ENCODE data around the gene ZNF474. TPM values are rescaled to one million over a fixed set of nuclear protein-coding genes. Genes with fewer than 3 reads are reported as not detected.

ZNF474 gene
- total RNA-seq, 1 donor = 0.09 TPM

DNA sequence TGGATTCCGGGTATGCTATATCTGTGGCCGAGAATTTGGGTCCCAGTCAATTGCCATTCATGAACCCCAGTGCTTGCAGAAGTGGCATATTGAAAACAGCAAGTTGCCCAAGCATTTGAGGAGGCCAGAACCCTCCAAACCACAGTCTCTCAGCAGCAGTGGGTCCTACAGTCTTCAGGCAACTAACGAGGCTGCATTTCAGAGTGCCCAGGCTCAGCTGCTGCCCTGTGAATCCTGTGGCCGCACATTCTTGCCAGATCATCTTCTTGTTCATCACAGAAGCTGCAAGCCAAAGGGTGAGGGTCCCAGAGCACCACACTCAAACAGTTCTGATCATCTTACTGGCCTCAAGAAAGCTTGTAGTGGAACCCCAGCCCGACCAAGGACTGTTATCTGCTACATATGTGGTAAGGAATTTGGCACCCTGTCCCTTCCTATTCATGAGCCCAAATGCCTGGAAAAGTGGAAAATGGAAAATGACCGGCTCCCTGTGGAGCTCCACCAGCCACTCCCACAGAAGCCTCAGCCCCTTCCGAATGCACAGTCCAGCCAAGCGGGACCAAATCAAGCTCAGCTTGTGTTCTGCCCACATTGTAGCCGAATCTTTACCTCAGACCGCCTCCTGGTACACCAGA, 23.0 kb downstream of the ZNF474 start:
- DNase-seq (ENCODE audit: low read depth) = peak; percentile 60
- no peak overlapping the region for H3K4me3 ChIP-seq (ENCODE audit: low read depth, low read length)
- TF ChIP-seq, protein P1, sequence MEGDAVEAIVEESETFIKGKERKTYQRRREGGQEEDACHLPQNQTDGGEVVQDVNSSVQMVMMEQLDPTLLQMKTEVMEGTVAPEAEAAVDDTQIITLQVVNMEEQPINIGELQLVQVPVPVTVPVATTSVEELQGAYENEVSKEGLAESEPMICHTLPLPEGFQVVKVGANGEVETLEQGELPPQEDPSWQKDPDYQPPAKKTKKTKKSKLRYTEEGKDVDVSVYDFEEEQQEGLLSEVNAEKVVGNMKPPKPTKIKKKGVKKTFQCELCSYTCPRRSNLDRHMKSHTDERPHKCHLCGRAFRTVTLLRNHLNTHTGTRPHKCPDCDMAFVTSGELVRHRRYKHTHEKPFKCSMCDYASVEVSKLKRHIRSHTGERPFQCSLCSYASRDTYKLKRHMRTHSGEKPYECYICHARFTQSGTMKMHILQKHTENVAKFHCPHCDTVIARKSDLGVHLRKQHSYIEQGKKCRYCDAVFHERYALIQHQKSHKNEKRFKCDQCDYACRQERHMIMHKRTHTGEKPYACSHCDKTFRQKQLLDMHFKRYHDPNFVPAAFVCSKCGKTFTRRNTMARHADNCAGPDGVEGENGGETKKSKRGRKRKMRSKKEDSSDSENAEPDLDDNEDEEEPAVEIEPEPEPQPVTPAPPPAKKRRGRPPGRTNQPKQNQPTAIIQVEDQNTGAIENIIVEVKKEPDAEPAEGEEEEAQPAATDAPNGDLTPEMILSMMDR (IDR thresholded peaks at IDR 0.05; ENCODE audit: insufficient read depth, low read length) = no peak

DNA sequence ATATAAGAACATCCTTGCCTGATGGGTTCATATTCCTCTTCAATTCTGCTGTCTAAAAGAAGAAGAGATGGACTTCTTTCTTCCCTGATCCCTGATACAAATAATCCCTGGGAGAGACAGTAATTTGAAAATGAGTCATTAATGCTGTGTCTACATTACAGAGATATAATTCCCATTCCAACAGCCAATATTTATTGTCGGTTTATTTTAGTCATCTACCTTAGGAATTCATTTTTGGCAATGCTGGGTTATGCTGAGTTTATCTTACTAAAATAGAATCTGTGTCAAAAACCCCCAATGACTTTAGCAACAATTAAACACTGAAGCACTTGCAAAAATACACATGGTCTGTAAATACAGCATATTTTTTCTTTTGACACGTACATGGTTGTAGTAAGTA, 23.9 kb downstream of the ZNF474 start:
- H3K4me3 ChIP-seq (ENCODE audit: low read depth, low read length) = no peak overlapping the region

GRCh38 chr5:122153774-122154173, 24.4 kb downstream of the ZNF474 start:
- no peak for DNase-seq (ENCODE audit: low read depth)
- H3K4me3 ChIP-seq (ENCODE audit: low read depth, low read length) = no peak overlapping the region
- TF ChIP-seq, protein P1 (IDR thresholded peaks at IDR 0.05; ENCODE audit: insufficient read depth, low read length) = no peak

More for the DNA sequence above, 23.9 kb downstream of the ZNF474 start:
- peak; percentile 89 for DNase-seq (ENCODE audit: low read depth)
- TF ChIP-seq, protein P1 (IDR thresholded peaks at IDR 0.05; ENCODE audit: insufficient read depth, low read length) = no peak

GRCh38 chr5:122154491-122154890, 25.1 kb downstream of the ZNF474 start:
- H3K4me3 ChIP-seq (ENCODE audit: low read depth, low read length) = no peak overlapping the region
- TF ChIP-seq, protein P1 (IDR thresholded peaks at IDR 0.05; ENCODE audit: insufficient read depth, low read length) = no peak
- no peak for DNase-seq (ENCODE audit: low read depth)

- no peak overlapping the region for H3K4me3 ChIP-seq (ENCODE audit: low read depth, low read length)
- peak; percentile 79 for DNase-seq (ENCODE audit: low read depth)
- TF ChIP-seq, protein P1 (IDR thresholded peaks at IDR 0.05; ENCODE audit: insufficient read depth, low read length) = no peak
Measured at GRCh38 chr5:122154910-122155309, 25.6 kb downstream of the ZNF474 start.

- DNase-seq (ENCODE audit: low read depth) = no peak
- TF ChIP-seq, protein P1 (IDR thresholded peaks at IDR 0.05; ENCODE audit: insufficient read depth, low read length) = no peak
- H3K4me3 ChIP-seq (ENCODE audit: low read depth, low read length) = no peak overlapping the region
Measured at GRCh38 chr5:122155546-122155945, 26.2 kb downstream of the ZNF474 start.
